Upper lobe of right lung (tissue), 1 donor: ENCODE results near the gene HRH2. TPM values are rescaled to one million over a fixed set of nuclear protein-coding genes. Genes with fewer than 3 reads are reported as not detected.
A peak's percentile ranks its signal among the peaks of the same experiment; 100 is the strongest.

ENCODE experiments used
- ATAC-seq: fragments of 200-7000 bp; cut with Tn5 transposase; one replicate; pipeline ENCODE4 v1.9.1; 2020; ENCODE audit warnings: mild to moderate bottlenecking, moderate library complexity
- DNase-seq: peaks from one replicate; pipeline ENCODE4 v3.0.0-alpha.2; 2020
- H3K27ac ChIP-seq: fragments of 200-600 bp; one replicate; pipeline ENCODE4 v1.8.0; 2022
- H3K27me3 ChIP-seq: fragments of 200-600 bp; one replicate; pipeline ENCODE4 v1.8.0; 2022; ENCODE audit warnings: mild to moderate bottlenecking
- H3K36me3 ChIP-seq: fragments of 200-600 bp; one replicate; pipeline ENCODE4 v1.8.0; 2022
- H3K4me1 ChIP-seq: fragments of 200-600 bp; one replicate; pipeline ENCODE4 v1.8.0; 2022
- H3K4me3 ChIP-seq: fragments of 200-600 bp; one replicate; pipeline ENCODE4 v1.8.0; 2022; ENCODE audit warnings: mild to moderate bottlenecking
- H3K9me3 ChIP-seq: fragments of 200-600 bp; one replicate; pipeline ENCODE4 v1.8.0; 2022
- CTCF ChIP-seq: fragments of 200-600 bp; IDR thresholded peaks from one replicate; pipeline ENCODE4 v1.8.0; 2022; ENCODE audit warnings: antibody characterized with exemption
- intact Hi-C: fragments of 100-400 bp; cut with DNase I; formaldehyde crosslinking; loops from one replicate; pipeline ENCODE4 v1.11.0; 2022
- total RNA-seq: library from RNA; stranded (reverse); fragmentation: NEBNext Ultra II Directional; extraction: Animal tissue kit (Norgen Biotek cat#: 25700); gene quantifications from one replicate; pipeline ENCODE4 v1.2.1, GENCODE V29; 2021
- donor health status: DM: no; HTN: yes; CAD: no; lungs with severe emphysema.

HRH2 gene
- total RNA-seq, 1 donor from 2014 or later, result 8.2 TPM

DNA sequence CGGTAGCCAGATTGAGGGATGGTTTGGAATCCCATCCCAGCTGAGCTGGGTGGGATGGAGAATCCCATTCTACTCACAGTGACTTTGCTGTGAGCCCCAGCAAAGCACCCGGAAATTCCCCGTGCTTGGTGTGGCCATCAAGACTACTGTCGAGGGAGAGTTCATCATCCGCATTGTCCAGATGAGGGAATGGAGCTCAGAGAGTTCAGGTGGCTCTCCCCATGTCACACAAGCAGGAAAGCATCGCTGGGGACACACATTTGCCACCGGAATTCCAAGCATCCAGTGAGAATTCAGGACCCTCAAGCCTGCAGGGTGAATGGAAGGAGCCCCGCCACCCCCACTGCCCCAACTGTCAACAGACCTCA, 54.4 kb downstream of the HRH2 start:
- no peak overlapping the region for H3K27ac ChIP-seq
- ATAC-seq, result no peak
- intact Hi-C loops, result loop anchor here (5.0 kb wide), 1 partner anchor 175 kb away; no protein-coding TSS in a partner anchor

GRCh38 chr5:175712681-175713085, 54.8 kb downstream of the HRH2 start:
- intact Hi-C loops, result loop anchor here (5.0 kb wide), 1 partner anchor 175 kb away; no protein-coding TSS in a partner anchor
- no peak for ATAC-seq
- no peak overlapping the region for H3K4me3 ChIP-seq
- H3K27me3 ChIP-seq, result no peaks in the 10 kb centered on the region
- no peak for TF ChIP-seq CTCF
- no peak overlapping the region for H3K27ac ChIP-seq
- no peaks in the 10 kb centered on the region for H3K4me1 ChIP-seq
- peak; percentile 38 for DNase-seq
- no peaks in the 10 kb centered on the region for H3K36me3 ChIP-seq
- H3K9me3 ChIP-seq, result no peaks in the 10 kb centered on the region

More for the DNA sequence above, 54.4 kb downstream of the HRH2 start:
- no peak overlapping the region for H3K4me3 ChIP-seq
- H3K4me1 ChIP-seq, result no peaks in the 10 kb centered on the region
- H3K9me3 ChIP-seq, result no peaks in the 10 kb centered on the region
- no peaks in the 10 kb centered on the region for H3K27me3 ChIP-seq
- no peak for TF ChIP-seq CTCF
- H3K36me3 ChIP-seq, result no peaks in the 10 kb centered on the region
- DNase-seq, result peak; percentile 12

DNA sequence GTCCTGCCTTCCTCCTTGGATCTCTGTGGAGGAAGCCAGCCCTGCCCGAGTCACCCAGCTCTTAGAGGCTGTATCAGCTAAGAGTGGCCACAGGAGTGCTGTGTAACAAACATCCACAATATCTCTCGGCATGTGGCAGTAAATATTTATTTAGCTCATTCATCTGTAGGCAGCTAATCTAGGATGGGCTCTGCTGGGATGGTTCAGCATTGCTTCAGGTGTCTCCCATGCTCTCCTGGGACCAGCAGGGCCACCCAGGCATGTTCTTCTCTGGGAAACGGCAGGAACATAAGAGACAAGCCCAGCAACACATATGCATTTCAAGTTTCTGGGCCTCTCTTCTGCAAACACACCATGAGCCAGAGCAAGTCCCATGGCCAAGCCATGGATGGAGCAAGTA, 56.1 kb downstream of the HRH2 start:
- Histone ChIP-seq H3K36me3 (no peaks in the 10 kb centered on the region), H3K9me3 (no peaks in the 10 kb centered on the region), H3K4me3 (no peak overlapping the region), H3K4me1 (no peaks in the 10 kb centered on the region), H3K27ac (no peak overlapping the region), H3K27me3 (peaks cover under 1% of the 10 kb centered on the region)
- TF ChIP-seq CTCF, result no peak
- ATAC-seq, result no peak
- intact Hi-C loops, result loop anchor here (5.0 kb wide), 1 partner anchor 177 kb away; no protein-coding TSS in a partner anchor
- peak; percentile 15 for DNase-seq

DNA sequence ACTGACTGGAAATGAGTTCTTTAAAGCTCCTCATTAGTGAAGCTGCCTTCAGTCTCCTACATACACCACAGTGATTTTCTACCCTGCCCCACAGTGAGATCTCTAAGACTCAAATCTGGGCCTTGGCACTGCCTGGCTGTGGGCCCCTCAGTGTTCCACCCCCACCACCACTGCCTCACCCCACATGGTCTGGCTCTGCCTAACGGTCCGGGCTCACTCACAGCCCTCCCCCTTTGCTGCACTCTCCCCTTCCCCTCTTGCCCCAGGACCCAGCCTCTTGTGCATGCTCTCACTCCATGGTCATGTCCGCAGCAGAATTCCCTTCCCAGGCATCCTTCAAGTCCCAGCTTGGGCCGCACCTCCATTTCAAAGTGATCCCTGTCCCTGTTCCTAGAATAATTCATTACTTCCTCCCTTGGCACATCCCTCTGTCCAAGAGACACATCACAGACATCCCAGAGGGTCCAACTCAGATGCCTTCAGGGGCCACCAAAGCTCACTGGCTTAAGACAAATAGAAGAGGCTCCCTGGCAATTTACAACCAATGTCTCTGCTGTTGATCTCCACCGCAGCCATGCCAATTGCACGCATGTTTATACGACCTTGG, 56.7 kb downstream of the HRH2 start:
- H3K27me3 ChIP-seq, result peaks cover 7% of the 10 kb centered on the region
- no peaks in the 10 kb centered on the region for H3K9me3 ChIP-seq
- H3K36me3 ChIP-seq, result no peaks in the 10 kb centered on the region
- intact Hi-C loops, result loop anchor here (5.0 kb wide), 1 partner anchor 177 kb away; no protein-coding TSS in a partner anchor
- no peak overlapping the region for H3K4me3 ChIP-seq
- peak; percentile 13 for DNase-seq
- no peak for ATAC-seq
- no peaks in the 10 kb centered on the region for H3K4me1 ChIP-seq
- H3K27ac ChIP-seq, result no peak overlapping the region
- no peak for TF ChIP-seq CTCF

DNA sequence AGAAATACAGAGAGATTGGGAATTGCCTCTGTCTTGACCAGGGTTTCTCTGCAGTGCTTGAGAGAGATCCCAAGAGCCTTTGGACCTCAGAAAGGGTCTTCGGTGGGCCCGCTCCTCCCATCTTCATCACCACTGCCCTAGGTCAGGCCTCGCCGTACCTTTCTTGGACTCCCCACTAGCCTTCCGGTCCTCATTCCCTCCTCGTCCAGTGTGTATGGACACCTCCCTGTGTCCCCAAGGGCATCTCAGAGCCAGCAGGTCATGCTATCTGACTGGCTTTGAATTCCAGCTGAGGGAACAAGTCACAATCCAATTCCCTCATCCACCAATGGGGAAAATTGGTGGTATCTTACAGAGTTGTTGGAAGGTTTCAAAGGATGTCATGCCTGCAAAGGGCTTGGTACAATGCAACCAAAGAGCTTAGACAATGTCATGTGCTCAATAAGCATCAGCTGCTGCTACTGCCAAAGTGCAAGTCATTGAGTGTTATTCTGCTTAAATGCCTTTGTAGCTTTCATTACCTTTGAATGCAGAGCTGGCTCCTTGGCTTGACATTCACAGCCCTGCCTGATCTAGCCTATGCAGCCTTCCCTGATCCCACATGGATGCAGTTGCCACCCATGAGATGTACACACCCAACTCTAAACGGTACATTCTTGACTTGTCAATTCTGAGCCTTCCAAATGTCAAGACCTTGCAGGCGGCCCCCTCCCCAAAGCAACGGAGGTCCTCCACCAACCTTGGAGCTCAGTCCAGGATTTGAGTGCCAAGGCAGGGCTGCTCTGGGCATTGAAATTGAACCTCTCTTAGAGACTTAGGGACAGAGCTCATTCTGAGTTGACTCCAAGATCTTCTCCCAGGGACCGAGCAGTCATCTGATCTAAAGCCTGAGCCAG, 58.0 kb downstream of the HRH2 start:
- Histone ChIP-seq H3K4me1 (no peaks in the 10 kb centered on the region), H3K36me3 (no peaks in the 10 kb centered on the region), H3K9me3 (no peaks in the 10 kb centered on the region), H3K4me3 (no peak overlapping the region), H3K27me3 (peaks cover 10% of the 10 kb centered on the region), H3K27ac (no peak overlapping the region)
- no peak for ATAC-seq
- intact Hi-C loops, result no loop called here
- TF ChIP-seq CTCF, result no peak
- peak; percentile 40 for DNase-seq
